Hematopoietic multipotent progenitor cell (in vitro differentiated cells): Measurements from ENCODE around the gene ASB8. TPM values are rescaled to one million over a fixed set of nuclear protein-coding genes. Genes with fewer than 3 reads are reported as not detected.

ENCODE experiments used
- DNase-seq, 3 donors: peaks; one replicate each; pipeline ENCODE4 v3.0.0-alpha.2; 2011 to 2015; ENCODE audit warnings: low read depth in 2 of 3, low spot score in 2 of 3
- total RNA-seq: library from RNA; depleted of rRNA; stranded (reverse); fragments of >200 nt; gene quantifications from one replicate; pipeline ENCODE4 v1.2.3, GENCODE V29; 2012

Gene ASB8, protein sequence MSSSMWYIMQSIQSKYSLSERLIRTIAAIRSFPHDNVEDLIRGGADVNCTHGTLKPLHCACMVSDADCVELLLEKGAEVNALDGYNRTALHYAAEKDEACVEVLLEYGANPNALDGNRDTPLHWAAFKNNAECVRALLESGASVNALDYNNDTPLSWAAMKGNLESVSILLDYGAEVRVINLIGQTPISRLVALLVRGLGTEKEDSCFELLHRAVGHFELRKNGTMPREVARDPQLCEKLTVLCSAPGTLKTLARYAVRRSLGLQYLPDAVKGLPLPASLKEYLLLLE
- 27.5 TPM for total RNA-seq

DNA sequence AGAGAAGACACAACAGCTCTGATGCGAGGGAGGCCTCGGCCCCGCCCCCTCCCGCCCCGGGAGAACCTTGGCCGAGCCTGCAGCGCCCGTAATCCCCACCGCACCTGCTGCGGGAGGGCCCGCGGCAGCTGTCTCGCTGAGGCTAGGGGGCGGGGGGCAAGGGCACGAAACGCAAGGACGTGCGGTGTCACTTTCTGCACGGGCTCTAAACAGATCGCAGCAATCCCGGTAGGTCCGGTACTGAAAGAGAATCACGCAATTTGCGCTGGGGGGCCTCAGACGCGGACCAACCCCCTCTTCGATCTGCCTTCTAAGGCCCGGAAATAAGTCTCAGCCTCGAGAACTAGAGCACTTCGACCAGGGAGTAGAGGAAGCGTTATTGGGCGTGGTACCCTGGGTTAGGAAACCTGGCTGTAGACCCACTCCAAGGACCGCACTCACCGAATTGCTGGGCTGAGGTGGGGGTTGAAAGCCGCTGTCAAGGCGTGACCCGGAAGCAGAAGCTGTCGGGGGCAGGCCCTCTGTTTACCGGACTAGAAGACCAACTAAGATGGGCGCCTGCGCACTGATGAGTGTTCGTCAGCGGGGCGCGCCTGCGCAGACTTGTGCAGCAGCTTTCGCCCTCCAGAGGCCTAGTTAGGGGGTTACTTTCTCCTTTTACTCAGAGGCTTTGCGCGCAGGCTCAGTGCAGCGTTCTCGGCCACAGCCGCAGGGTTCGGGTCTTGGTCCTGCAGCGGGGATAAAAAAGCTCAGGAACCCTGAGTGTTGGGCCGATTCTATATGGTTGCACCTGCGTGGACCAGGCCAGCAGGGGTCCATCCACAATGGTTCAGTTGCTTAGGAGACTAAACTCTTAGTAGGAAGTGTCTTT is at the start of gene ASB8:
Gene ASB8, minus strand, starts transcription at position 498 of the 871 bp plus-strand sequence. CDS start 4,019 bp downstream, outside the sequence.
- DNase-seq = peak; percentile 97 to 99 (median 99)

DNA sequence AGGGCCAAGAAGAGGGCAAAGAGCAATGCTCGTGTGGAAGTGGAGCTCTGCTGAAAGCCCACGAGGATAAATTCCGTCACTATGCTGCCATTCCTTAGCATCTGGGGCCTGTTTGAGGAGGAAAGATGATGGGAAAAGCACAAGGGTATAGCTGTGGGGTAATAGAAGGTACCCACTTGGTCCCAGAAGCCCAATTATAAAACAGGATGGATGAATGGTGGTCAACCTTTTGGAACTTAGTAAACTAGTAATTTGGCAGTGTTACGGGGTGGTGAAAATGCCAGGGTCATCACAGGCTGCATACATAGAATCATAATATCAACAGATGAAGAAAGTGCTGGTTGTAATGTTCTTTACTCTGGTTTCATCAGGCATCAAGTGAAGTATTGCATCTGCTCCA is 45.9 kb upstream of the ASB8 start, which contains the start of gene OR10AD1:
Gene OR10AD1, minus strand, starts transcription at position 101 of the 400 bp plus-strand sequence. Its CDS starts 0 bp downstream, at position 101.
- no peak for DNase-seq

DNA sequence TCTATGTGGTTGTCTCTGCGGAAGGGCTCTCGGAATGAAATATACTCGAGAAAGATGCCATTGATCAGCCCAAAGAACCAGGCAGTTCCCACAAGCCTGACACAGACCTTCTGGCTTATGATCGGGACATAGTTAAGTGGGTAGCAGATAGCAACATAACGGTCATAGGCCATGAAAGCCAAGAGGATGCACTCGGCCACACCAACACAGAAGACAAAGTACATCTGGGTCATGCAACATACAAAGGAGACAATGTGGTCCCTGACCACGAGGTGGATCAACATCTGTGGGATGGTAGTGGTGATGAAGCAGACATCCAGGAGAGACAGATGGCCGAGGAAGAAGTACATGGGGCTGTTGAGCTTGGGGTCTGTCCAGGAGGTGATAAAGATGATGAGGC is 45.5 kb upstream of the ASB8 start:
- DNase-seq = no peak

DNA sequence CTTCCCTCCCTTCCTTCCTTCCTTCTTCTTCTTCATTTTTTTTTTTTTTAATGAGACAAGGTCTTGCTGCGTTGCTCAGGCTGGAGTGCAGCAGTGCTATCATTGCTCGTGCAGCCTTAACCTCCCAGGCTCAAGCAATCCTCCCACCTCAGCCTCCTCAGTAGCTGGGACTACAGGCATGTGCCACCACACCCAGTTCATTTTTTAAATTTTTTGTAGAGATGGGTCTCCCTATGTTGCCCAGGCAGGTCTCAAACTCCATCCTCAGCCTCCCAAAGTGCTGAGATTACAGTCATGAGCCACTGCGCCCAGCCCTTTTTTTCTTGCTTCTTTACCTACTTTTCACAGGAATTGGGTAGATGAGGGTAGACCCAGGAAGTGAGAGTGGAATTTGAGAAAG is 44.2 kb upstream of the ASB8 start:
- no peak for DNase-seq

DNA sequence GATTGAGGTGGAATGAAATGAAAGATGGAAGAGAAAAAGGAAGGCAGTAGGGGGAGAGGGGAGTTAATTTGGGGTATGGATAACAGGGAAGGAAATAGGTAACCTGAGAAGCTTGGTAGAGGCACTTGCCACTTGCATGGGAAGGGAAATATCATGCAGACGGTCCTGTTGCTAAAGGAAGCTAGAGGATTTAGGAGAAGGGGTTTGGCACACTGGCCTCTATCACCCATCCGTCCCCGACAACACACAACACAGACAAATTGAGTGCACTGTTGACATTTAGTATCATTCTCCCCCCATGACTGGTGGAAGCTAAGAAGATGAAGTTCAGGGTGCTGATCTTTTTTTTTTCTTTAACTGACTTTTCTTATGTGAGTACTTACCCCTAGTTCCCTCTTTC is 43.8 kb upstream of the ASB8 start:
- no peak for DNase-seq

DNA sequence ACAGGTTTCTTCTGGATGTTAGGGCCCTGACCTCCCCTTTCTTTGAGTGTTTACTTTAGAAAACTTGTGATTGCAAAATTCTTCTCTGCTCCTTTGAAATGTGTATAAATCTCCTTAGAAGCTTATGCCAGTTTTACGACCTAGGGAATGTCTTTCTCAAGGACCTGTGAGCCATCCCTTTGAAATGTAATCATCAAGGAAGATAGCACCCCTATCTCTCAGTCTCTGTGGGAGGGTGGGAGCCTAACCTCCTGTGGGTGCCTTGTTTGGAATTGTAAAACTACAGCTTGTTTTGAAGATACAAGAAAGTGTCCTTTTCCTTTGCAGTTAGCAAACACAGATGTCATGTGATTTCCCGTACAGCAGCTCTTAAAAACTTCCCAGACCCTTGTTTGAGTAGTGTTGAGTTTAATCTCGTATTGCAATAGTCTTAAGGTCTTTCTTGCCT is 42.5 kb upstream of the ASB8 start:
- peak in 1 of 3 donors; percentile 45 for DNase-seq

DNA sequence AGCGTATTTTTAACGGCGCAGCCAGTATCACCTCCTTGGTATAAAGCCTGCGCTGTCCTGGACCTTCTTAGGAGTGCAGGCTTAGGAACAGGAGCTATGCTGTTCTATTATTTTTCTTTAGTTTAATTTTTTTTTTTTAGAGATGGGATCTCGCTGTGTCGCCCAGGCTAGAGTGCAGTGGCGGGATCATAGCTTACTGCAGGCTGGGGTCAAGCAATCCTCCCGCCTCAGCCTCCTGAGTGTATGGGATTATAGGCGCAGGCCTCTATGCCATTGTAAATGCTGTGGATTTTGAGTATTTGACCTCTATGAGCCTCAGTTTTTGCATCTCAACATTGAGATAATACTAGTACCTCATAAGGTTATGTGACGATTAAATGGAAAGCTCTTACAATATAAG is 41.7 kb upstream of the ASB8 start:
- no peak for DNase-seq

DNA sequence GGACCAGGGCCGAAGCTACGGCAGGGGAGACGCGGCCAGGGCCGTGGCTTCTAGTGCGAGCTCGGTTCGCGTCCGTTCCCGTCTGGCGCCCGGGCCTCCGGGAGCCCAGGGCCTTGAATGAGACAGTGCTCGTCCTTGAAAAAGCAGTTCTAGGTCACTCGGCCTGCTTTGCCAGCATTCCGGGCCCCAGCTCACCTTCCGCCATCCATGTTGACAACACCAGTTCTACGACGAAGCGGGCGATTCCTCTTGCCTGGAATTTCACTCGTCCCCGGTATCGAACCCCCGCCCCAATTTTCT is 41.3 kb upstream of the ASB8 start:
- no peak for DNase-seq

DNA sequence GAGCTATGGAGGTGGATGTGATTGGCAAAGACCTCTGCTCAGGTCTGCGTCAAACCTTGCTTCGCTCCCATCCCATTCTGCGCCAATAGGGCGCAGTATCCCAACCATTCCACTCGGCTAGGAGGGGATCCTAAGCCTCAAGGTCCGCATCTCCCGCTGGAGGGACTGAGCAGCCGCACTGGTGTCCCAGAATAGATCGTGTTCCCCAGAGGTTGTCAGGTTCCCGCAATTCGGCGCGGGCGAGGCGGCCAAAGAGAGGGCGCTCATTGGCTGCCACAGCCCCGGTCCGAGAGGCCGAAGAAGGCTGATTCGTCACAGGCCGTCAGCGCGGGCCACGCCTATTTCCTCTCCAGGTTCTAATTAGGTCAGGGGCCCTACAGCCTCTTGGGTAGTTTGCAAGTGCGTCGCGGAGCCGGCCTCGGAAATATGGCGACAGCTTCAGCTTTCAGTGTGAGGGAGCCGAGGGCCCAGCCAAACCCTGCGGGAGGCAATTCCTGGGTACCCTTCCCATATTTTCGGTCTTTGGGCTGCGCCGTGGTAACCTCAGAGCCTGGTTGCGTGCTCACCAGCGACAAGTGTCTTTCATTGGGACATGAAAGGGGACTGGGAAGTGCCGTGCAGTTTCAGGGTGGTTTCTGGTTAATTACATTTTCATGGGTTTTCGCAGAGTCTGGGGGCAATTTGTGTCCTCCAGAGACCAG is 40.8 kb upstream of the ASB8 start:
- peak; percentile 73 to 96 (median 91) for DNase-seq

DNA sequence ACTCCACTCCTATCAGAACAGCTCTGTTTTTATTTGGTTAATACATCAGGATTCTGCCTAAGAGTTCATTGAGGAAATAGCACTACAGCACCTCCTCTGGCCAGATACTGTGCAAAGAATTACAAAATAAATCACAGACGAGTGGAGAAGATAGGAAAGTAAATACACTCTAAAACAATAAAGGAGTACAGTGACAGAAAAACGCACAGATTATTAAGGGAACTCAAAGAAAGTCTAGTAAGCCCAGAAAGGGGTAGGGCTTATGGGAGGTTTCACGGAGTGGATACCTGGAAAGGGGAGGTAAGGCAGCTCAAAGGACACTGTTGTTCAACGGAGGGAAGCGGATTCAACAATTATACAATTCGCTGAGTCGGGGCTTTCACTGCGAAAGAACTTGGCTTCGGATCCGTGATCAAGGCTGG is 40.2 kb upstream of the ASB8 start:
- DNase-seq = peak; percentile 31 to 61 (median 33)

DNA sequence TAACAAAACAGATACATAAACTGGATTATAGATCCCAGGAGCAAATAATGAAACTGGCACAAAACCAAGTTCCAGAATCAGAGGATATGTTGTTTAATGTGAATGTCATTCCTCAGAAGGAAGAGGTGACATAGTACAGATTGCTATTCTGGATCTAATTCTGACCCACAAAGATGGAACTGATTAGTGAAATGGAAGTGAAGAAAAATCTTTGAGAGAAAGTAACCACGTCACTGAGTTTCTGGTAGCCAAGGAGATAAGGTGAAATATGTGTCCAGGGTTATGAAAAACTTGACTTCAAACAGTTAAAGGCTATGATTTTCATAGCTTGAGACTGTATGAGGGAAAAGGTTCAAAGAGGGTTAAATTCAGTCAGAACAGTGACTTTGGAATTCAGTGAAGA is 37.5 kb upstream of the ASB8 start:
- DNase-seq = no peak

DNA sequence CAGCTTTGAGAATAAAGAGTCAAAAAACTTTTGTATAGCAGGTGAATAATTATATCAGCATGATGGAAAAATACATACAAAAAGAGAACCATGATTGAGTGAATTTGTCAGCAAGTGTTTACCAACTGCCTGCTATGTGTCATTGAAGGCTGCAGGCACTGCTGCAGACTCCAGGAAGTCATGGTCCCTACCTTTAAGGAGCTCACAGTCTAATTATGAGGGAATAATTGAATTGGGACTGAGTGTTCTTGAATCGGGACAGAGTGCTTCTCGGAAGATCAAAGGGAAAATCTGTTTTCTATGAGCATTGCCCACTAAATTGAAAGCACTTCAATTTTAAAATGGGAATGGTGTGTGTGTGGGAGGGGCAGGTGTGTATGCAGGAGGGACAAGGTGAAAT is 36.3 kb upstream of the ASB8 start:
- no peak for DNase-seq

DNA sequence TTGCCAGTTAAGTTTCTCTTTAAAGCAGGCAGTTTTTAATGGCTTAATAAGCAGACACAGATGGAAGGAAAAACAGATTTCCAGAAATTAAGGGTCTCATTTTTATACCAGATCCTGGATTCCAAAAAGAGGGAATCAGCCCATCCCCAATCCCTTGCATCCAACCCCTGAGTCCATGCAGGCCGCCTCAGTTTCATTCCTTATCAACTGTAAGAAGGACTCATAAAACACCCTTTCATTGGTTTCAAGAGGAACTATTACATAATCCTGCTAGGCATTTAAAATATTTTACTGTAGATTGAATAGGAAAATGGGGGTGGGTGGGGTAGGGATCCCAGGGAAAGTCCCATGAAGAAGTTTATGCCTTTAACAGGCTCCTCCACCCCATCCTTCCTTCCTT is 35.5 kb upstream of the ASB8 start:
- DNase-seq = no peak

DNA sequence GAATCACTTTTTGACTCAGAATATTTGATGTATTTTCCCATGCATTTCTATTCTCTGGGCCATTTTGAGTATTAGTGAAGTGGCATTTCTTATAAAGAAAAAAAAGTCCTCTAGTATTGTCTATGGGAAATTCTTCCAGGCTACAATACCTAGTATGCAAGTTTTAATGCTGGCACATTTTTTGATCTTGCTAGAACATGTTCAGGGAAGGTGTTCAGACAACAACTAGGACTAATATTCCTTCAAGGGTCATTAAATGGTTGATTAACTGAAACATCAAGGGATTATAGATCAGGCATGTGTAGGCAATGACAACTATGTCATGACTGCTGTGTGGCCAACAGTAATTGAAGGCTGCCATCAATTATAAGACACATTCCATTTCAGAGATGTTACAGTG is 33.8 kb upstream of the ASB8 start:
- no peak for DNase-seq

DNA sequence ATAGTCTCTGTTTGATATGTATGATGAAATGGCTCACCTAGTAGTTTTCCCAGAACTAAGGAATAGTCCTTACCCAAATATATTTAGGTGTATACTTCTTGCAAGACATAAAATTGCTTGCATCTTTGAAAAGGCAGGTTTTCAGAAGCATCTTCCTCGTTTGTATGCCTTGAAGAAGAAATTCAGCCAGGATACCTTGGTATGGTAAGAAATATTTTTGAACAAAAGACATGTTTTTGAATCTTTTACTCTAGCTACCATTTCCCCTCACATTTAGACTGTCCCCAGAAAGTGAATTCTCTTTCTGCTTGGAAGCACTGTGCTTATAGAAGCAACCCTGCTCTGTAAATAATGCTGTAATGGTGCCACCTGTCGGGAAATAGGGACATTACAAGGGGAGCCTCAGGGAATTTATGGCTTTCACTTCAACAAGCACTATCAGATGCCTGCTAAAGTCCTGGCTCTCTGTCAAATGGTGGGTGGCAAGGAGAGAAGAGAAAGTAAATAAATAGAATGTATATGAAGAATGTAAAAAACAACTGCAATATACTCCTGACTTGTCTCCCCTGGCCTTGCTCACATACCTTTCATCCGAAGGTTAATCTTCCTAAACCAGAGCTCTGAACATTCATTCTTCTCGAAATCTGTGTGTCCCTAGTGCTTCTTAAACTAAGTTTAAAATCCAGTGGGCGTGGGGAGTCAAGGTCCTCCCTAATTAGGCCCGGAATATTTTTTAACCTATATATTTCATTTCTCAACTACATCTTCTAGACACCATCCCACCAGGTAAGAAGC is 32.2 kb upstream of the ASB8 start:
- peak in 2 of 3 donors; percentile 71 to 85 for DNase-seq

DNA sequence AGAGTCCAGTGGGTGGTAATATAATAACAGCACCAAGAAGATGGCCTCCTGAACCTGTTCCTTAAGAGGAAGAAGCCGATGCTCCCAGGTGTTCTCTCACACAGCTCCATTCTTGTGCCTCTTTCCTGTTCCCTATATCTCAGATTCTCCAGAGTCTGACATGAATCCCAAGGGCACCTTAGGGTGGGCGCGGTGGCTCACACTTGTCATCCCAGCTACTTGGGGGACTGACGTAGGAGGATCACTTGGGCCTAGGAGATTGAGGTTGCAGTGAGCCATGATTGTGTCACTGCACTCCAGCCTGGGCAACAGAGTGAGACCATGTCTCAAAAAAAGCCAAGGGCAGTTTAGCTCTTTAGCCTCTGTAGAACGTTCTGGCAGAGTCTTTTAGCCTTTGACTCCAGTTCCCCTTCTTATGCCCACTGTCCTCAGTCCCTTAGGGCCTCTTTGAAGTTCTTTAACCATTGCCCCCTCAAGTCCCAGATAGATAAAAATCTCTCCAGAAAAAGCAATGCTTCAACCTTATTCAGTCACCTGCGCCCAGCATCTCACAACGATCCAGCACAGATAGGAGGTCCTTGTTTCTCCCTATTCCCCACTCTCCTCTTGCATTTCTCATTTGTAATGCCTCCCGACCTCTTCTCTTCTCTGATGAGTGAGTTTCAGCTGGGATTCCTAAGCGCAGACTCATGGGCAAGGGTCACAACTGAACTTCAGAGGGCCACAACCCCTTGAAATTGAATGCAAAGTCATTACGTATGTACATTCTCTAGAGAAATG is 30.8 kb upstream of the ASB8 start:
- no peak for DNase-seq

DNA sequence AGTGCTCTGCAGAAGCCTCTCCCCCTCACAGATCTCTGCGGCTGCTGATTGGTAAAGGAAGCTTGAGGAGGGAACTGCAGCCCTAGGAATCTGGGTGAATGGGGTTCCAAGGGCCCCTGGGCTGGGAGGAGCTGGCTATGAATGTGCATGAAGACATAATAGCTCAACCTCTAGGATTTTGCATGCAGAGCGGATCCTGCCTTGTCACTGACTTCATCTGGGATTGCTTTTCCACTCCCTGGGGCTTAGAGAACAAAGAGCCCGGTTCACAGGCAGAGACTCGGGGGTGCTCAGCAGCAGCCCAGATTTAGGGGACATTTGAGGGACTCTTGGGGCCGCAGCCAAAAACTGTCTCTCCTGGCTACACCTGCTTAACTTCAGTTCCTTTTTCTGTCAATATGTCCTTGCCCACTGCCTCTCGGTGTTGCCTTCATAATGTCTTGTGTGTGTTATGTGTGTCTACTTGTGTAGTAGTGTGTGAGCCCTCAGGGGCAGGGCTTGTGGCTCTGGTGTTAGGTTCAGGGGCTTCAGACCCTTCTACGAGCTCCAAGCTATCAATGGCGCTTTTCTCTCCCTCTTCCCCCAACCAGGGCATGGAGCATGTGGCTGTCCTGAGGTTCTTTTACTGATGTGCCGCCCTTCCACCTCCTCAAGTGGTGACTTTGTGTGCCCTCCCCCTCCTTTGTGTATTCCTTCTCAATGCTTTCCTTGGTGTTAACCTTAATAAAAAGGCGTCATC is 28.0 kb upstream of the ASB8 start:
- no peak for DNase-seq

DNA sequence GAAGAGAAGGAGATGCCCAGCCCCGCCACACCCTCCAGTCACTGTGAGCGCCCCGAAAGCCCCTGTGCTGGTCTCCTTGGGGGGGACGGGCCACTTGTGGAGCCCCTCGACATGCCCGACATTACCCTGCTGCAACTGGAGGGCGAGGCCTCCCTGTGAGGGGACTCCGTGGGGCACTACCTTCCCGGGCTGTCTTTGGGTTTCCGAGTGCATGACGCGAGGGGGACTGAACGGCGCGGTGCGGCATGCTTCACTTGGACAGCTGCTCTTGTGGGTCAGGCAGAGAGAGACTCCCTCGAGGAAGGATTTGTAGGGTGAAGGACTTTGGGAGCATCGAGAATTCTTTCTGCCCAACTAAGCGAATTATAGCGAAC is 27.2 kb upstream of the ASB8 start:
- DNase-seq = no peak

DNA sequence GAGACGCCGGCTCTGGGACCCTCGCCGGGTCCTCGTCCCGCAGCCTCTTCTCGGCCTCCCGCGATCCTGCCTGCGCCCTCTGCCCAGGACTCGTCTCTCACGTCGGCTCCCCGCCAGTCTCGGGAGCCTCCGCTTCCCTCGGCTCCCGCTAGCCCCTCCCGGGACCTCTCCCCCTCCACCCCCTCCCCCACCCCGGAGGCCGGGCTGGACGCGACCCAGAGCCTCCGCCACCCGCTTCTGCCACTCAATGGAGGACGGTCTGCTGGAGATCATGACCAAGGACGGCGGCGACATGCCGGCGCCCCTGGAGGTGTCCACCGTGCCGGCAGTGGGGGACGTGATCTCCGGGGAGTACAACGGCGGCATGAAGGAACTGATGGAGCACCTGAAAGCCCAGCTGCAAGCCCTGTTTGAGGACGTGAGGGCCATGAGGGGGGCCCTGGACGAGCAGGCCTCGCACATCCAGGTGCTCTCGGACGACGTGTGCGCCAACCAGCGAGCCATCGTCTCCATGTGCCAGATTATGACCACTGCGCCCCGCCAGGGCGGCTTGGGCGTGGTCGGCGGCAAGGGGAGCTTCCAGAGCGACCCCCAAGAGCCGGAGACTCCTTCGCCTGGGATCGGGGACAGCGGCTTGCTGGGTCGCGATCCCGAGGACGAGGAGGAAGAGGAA is 26.7 kb upstream of the ASB8 start:
- no peak for DNase-seq
